CD4-positive, alpha-beta T cell treated with Interferon alpha-2 for 1 hour (primary cell): ENCODE measurements around the gene FYB1.
"Not testable (repeated sequence)": the region's sequence is repeated elsewhere in the genome, so short reads cannot be mapped to it uniquely, and the experiment has no call there.

Experiments used
- DNase-seq, 2 donors: peaks; one replicate each; pipeline ENCODE4 v3.0.0-alpha.2; 2020 to 2022

Gene FYB1, protein sequence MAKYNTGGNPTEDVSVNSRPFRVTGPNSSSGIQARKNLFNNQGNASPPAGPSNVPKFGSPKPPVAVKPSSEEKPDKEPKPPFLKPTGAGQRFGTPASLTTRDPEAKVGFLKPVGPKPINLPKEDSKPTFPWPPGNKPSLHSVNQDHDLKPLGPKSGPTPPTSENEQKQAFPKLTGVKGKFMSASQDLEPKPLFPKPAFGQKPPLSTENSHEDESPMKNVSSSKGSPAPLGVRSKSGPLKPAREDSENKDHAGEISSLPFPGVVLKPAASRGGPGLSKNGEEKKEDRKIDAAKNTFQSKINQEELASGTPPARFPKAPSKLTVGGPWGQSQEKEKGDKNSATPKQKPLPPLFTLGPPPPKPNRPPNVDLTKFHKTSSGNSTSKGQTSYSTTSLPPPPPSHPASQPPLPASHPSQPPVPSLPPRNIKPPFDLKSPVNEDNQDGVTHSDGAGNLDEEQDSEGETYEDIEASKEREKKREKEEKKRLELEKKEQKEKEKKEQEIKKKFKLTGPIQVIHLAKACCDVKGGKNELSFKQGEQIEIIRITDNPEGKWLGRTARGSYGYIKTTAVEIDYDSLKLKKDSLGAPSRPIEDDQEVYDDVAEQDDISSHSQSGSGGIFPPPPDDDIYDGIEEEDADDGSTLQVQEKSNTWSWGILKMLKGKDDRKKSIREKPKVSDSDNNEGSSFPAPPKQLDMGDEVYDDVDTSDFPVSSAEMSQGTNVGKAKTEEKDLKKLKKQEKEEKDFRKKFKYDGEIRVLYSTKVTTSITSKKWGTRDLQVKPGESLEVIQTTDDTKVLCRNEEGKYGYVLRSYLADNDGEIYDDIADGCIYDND

DNA sequence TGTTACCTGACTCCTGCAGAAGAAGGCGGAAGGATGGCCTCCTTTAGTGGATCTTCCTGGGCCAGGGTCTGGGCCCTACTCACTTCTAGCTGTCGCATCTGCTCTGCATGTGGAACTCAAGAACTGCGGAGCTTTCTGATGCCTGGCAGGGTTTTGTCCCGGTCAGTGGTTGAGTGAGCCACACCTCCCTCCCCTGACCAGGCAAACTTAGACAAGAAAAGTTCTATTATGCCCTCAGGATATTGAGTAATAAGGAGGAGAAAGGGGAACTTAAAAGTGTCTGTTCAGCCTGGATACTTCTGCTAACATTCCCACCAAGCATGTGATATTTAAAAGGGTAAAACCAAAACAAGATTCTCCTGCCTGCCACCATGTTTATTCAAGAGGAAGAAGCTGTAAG, at the start of gene FYB1:
Gene FYB1, minus strand, starts transcription at position 127 of the 400 bp plus-strand sequence. CDS start 16,603 bp downstream, outside the sequence.
- DNase-seq = peak in 1 of 2 donors; percentile 41

DNA sequence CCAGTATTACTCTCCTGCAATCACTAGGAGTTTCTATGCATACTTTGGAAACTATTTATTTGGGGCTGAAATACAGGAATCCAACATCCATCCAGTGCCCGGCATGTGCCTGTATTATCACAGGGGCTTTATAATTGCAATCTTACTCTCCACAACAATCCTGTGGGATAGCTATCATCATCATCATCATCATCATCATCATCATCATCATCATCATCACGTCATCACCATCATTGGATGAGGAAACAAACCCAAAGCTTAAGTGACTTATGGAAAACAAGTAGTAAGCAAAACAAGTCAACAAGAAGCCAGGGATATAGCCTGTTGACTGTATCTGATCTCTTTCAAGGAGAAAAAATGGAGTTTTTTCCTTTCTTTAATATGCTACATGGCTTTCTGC, 47.8 kb upstream of the FYB1 start:
- no peak for DNase-seq

DNA sequence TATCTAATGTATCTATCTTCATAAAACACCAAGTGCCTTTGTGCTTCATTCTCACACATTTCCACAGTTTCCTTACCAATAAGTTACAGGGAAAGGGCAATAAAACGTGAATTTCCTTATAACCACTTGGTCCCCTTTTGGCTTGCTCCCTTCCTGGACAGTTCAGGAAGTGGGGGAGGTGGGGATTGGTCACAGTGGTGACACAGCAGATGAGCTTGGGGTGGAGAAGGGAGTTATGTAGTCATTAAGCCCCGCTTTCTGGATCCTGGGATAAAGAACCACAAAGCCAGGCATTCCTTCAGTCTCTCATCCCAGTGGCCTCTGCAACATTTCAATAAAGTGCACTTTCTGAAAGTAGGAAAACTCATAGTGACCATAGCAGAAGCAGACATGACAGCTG, 47.1 kb upstream of the FYB1 start:
- DNase-seq = no peak

DNA sequence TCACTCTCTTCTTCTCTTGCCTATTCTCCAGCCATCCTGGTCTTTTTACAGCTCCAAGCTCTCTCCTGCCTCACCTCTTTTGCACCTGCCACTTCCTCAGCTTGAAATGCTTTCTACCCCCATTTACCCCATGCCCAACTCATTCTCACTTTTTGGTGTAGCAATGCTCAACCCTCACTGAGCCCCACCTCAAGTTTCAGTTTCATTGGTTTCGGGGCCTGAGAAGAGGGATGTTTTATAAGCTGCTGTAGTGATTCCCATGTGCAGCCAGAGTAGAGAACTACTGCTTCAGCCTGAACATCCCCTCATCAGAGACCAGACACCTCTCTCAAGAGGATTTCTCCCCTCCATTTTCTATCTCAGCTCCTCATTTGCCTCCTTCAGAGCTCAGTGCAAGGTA, 45.2 kb upstream of the FYB1 start:
- DNase-seq = peak in 1 of 2 donors; percentile 28

DNA sequence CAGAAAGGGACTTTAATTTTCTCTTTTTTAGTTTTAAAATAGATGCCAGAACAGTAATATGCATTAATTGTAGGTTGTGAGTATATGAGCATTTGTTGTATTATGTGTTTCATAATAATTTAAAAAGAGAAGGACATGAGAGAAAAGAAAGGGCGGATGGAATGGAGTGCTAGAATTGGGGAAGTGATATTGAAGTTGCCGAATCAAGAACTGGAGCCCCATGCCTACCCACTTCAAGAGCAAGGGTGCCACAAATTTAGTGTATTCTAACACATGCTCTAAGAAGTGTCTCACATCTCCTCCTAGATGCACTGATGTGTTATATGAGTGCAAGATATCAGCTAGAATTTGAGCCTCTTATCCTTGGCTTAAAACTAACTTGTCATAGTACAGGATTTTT, 43.6 kb upstream of the FYB1 start:
- DNase-seq = no peak

DNA sequence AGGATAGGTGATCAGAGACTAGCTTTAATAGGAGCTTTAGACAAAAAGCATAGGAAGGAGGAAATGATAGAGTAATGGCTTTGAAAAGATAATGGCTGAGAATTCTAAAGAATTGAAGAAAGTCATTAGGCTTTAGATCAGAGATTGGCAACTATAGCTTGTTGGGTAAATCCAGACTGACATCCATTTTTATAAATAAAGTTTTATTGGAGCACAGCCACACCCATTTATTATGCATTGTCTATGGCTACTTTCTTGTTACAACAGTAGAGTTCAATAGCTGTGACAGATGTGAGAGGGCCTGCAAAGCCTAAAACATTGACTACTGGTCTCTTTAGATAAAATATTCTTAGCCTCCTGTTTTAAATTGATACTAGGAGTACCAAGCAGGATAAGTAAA, 40.7 kb upstream of the FYB1 start:
- no peak for DNase-seq

DNA sequence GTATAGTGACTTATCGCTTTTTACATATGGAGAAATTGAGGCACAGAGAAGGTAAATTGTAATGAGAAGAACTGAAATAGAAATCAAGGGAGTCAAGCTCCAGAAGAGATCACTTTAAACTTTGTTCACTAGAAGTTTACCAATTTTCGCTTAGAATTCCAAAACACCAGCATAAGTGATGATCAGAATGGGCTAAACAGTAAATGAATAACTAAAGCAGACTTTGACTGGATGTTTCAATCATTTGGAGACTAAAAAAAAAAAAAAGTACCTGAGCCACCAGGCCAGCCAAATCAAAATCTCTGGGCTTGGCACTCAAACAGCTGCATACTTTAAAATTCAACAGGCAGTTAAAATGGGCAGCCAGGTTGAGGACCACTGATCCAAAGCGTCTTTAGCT, 38.2 kb upstream of the FYB1 start:
- DNase-seq = no peak

DNA sequence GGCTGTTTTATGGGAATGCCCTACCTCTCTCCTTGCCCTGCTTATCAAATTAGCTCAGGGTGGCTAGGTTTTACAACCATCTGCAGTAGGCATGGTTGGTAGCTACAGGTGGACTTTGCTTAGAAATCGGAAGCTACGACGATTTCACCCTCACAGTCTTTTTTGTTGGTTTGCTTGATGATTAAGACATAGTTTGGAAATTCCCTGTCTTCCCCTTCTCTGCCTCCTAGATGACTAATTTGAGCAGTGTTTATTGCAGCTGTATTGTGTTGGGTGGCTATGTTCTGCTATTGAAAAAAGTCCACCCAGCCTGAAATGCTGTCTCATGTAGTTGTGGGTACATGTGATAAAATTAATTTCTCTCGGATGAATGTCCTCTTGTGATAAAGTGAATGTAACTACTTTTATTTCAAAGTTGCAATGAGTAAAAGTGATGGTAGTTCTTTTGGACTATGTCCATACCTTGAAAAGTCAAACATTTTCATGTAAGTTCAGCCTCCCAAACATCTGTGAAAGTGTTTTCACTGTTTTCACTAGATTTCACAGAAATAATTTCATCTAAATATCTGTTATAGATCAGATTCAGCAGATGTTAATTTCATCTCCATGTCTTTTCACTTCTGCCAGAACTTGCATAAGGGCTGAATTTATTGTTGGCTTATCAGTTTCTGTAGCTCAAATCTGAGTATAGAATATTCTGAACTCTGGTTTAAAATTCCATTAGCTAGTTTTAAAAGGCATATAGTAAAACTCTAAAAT, 37.3 kb upstream of the FYB1 start:
- DNase-seq = peak; percentile 20 to 62

DNA sequence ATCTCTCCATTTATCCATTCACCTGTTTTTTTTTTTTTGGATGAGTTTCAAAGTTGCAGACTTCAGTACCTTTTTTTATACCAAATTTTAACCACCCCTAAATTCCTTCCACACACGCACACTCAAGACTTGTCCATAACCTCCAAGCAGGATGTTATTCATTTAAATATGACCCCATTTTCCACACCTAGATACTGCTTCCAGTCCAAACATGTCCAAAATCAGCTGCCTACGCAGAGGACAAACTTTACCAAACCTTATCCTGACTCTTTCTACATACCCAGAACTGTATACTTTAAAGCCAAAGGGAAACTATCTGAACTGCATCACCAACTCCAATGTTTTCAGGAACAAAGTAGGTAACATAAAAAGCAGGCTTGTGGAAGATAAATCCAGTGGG, 36.0 kb upstream of the FYB1 start:
- DNase-seq = no peak

DNA sequence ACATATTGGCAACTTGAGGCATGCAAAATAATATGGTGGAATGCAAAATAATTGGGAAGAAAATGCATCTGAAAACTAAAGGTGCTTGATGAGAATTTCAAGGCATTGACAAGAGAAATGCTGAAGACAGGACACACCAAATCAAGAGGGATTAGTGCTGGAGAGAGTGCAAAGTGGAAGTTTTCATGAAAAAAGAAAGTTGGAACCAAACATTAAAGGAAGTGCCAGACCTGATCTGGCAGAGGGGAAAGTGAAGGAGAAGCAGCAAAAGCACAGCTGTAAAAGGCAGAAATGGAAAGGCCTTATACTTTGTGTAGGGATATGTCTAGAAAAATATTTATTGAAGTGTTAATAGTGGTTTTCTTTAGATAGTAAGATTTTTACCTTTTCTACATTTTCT, 35.3 kb upstream of the FYB1 start:
- DNase-seq = no peak

DNA sequence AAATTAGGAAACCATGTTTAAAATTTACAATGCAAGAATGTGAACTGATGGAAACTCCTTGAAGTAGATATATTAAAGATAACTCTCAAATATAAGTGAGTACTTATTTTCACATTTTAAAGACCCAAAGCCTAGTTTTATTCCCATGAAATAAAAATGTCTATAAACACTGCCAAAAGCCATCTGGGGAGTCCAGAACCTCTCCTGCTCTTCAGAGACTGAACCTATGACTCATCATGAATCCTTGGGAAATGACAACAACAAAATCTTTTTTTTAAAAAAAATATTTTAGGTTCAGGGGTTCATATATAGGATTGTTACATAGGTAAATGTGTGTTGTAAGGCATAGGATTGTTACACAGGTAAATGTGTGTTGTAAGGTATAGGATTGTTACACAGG, 33.8 kb upstream of the FYB1 start:
- DNase-seq = no peak

DNA sequence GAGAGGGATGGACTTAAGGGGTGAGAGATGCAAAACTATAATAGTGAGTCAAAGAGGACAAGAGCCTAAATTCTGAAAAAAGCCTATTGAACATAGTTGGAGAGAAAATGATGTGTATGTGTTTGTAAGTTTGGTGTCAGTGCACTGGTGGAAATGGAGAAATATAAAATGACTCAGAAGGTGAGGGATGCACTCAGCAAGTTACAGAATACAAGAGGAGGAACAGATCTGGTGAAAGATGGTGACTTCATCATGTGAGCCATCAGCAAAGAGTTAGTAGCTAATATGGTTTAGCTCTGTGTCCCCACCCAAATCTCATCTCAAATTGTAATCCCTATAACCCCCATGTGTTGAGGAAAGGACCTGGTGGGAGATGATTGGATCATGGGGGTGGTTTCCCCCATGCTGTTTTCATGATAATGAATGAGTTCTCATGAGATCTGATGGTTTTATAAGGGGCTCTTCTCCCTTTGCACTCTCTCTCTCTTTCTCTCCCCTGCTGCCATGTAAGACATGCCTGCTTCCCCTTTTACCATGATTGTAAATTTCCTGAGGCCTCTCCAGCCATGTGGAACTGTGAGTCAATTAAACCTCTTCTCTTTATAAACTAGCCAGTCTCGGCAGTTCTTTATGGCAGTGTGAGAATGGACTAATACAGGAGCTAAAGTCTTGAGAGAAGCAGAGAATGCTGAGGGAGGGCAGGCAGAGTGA, 30.4 kb upstream of the FYB1 start:
- DNase-seq = no peak

DNA sequence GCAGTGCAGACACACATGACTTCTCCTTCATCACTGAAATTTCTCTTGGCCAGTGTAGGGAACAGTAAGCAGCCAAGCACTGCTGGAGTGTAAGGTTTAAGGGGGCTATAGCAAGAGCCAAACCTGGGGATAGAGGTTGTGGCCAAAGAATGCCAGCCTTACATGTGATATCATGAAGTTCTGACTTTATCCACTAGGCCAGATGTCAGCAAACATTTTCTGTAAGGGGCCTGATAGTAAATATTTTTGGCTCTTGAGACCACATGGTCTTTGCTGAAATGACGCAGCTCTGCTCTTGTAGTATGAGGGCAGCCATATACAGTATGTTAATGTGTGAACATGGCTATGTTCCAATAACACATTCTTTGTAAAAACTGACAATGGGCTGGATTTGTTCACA, 29.7 kb upstream of the FYB1 start:
- DNase-seq = no peak

DNA sequence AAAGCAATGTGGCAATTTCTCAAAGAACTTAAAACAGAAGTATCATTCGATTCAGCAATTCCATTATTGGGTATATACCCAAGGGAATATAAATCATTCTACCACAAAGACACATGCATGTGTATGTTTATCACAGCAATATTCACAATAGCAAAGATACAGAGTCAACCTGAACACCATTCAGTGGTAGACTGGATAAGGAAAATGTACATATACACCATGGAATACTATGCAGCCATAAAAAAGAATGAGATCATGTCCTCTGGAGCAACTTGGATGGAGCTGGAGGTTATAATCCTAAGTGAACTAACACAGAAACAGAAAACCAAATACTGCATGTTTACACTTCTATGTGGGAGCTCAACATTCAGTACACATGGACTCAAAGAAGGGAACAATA, 21.4 kb upstream of the FYB1 start:
- no peak for DNase-seq

DNA sequence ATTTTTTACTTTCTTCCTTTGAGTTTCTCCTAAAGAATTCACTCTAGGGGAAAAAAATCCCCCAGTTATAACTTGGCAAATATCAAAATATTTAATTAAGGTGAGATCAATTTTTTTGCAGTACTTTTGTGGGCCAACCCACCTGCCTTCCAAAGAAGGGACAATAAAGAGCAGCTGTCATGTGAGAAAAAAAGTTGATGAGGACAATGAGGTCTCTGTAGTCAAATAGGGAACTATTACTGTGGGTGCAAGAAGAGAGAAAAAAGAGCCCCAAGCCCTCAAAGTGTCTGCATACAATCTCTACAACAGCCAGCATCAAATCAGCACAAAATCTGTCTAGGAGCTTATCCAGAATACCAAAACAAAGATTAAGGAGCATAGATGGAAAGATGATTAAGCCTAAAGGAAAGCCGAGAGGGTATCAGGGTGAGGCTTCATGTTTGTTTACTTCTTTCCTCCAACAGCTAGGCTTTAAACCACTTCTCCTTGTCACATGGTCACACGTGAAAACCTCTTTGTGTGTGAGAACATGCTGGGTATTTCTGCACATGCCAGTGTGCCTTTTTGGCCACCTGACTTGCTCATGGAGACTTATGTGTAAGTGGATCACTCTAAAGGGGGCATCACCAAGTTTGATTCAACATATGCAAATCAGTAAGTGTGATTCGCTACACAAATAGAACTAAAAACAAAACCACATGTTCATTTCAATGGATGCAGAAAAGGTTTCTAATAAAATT, 19.2 kb upstream of the FYB1 start:
- no peak for DNase-seq

DNA sequence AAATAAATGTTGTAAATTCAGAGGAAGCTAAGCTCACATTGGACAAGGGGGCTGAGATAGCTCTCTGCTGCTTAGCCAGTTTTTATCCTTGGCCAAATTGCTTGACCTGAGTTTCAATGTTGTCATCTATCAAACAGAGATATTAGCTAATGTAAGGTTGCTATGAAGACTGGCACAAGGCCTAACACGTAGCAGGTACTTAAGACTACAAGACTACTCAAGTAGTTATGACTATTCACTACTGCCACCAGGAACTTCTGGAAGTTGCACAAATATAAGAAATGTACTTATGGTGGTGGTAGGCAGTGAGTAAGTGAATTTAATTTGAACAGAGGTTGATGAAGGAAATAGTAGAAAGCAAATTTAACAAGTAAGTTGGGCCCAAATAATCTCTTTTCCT, 17.4 kb upstream of the FYB1 start:
- no peak for DNase-seq

DNA sequence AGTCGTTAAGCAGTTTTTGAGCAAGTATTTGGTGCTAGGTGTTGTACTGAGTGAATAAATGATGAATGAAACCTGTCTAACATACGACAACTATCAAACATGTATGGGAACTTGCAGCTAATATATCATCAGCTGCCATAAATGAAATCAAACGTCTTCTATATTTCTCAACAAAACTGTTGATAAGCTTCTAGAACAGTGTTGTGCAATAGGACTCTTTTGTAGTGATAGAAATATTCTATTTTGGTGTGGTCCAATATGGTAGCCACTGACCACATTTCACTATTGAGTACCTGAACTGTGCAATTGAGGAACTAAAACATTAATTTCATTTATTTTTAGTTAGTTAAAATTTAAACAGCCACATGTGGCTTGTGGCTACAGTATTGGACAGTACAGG, 16.3 kb upstream of the FYB1 start:
- no peak for DNase-seq

DNA sequence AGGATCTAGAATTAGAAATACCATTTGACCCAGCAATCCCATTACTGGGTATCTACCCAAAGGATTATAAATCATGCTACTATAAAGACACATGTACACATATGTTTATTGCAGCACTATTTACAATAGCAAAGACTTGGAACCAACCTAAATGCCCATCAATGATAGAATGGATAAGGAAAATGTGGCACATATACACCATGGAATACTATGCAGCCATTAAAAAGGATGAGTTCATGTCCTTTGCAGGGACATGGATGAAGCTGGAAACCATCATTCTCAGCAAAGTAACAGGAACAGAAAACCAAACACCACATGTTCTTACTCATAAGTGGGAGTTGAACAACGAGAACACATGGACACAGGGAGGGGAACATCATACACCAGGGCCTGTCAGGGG, 15.1 kb upstream of the FYB1 start:
- not testable (repeated sequence) for DNase-seq

DNA sequence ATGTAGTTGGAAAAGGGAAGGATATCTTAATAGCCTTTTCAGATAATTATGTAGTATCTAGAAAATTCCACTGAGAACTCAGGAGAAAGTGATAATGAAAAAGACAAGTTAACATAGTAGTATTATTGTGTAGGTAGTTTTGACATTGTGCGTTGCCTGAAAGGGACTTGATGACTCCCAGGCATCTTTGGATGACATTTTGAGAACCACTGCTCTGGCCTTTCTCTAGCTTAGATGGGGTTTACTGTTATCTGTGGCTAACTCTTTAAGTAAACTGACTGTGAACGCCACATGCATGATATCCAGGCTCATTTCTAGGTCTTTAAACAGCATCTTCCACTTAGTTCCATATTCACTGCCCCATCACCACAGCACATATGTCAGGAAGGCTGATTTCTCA, 14.4 kb upstream of the FYB1 start:
- no peak for DNase-seq

DNA sequence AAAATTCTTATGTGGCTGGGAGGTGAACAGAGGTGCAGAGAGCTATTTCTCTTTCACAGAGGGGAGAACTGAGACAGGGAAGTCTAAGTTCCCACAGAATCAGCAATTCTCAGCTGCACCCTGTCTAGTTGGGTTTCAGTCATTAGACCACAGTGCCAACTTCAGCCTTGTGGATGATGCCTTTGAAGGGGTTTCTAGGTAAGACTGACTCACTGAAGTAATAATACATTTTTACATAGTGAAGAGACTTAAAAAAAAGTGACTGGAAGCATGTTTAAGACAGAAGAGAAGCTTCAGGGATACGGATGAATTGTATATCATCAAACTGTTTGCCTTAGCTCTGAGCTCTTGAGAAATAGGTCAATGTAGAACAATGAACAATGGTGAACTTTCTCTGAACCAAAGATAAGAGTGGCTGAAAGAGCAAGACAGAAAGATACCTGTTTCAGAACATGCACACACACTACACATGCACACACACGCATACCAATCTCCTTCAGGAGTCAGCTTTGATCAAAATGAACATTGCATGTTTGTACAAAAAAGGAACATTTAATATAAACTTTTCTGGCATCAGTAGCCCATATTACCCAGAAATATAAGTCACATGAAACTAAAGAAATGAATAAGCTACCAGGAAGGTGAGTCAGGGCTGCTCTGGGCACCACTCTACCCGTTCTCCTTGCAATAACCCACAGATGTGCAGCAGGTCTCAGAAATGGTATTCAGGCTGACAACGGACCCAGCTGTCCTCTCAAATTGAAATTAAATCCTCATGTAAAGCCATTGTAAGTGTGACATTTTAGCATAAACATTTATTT, 12.6 kb upstream of the FYB1 start:
- DNase-seq = peak in 1 of 2 donors; percentile 17

DNA sequence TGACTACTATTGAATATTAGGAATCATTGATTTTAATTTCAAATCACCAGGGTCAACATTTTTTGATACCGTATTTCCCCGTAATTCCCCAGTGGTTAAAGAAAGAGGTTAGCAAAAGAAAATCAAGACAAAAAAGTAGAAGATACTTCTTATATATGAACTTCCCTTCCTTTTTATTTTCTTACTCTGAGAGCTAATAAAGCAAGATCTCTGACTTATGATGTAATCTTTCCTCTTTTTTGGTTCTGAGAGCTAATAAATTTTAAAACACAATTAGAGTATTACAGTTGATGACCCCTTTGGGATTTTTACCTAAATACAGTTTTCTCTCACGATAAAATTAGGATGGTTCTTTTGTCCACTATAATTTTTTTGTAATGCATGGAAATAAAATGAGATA, 9.2 kb upstream of the FYB1 start:
- no peak for DNase-seq
